Adrenal gland (tissue), 12 donors: ENCODE measurements around the gene ZNF624. TPM values are rescaled to one million over a fixed set of nuclear protein-coding genes. Genes with fewer than 3 reads are reported as not detected.

Experiments
- DNase-seq, 7 donors: peaks; one replicate each; pipeline ENCODE4 v3.0.0-alpha.2; 2019 to 2020
- H3K27ac ChIP-seq, 5 donors: fragments of 200-600 bp; sonication (generic) in 4 of 5; 1 replicate in 3 of 5; 2 replicates in 2 of 5; pipeline versions ENCODE4 v1.5.1 to v1.8.0; 2016 to 2020; ENCODE audit warnings: mild to moderate bottlenecking in 1 of 5
- H3K27me3 ChIP-seq: fragments of 200-600 bp; 2 replicates; pipeline ENCODE4 v1.8.0; 2021
- H3K36me3 ChIP-seq, 2 donors: fragments of 200-600 bp; replicated peaks in 1 of 2; 1 replicate in 1 of 2; 2 replicates in 1 of 2; pipeline versions ENCODE4 v1.5.1 to v1.8.0; 2018 to 2022
- H3K4me1 ChIP-seq, 2 donors: fragments of 200-600 bp; replicated peaks in 1 of 2; 1 replicate in 1 of 2; 2 replicates in 1 of 2; pipeline versions ENCODE4 v1.5.1 to v1.8.0; 2018 to 2021
- H3K4me3 ChIP-seq, 4 donors: fragments of 200-600 bp; sonication (generic) in 3 of 4; one replicate each; pipeline ENCODE4 v1.5.1; 2016 to 2018
- H3K9me3 ChIP-seq, 3 donors: fragments of 200-600 bp; sonication (generic) in 1 of 3; replicated peaks in 1 of 3; 1 replicate in 2 of 3; 2 replicates in 1 of 3; pipeline versions ENCODE4 v1.5.1 to v1.8.0; 2016 to 2021
- CTCF ChIP-seq, 6 experiments: fragments of 450-650 bp in 4 of 6; fragments of 200-600 bp in 2 of 6; sonication (generic) in 1 of 6; IDR thresholded peaks; 1 replicate in 5 of 6; 2 replicates in 1 of 6; pipeline versions ENCODE4 v1.5.1 to v1.8.0; 2016 to 2021; ENCODE audit warnings: antibody characterized with exemption in 6 of 6, mild to moderate bottlenecking in 2 of 6, moderate library complexity in 1 of 6
- POLR2A ChIP-seq, 2 donors: fragments of 450-650 bp; IDR thresholded peaks; one replicate each; pipeline ENCODE4 v1.6.1; 2017; ENCODE audit warnings: antibody characterized with exemption in 2 of 2, mild to moderate bottlenecking in 2 of 2, moderate library complexity in 1 of 2
- WGBS, 4 donors: extraction: QIAGEN DNeasy Blood & Tissue Kit in 2 of 4; methylation state at CpG; one replicate each; pipeline versions ENCODE4 v1.1.5 to v1.1.7; 2013 to 2017; 5-methylcytosine and 5-hydroxymethylcytosine counted together
- intact Hi-C, 2 donors: fragments of 100-400 bp; cut with DNase I; formaldehyde crosslinking; loops; one replicate each; pipeline versions ENCODE4 v1.14.1 to v1.15.0; 2022 to 2023
- polyA plus RNA-seq, 3 donors: library from polyadenylated mRNA; stranded (reverse); fragments of 200-250 nt in 2 of 3; fragments of 350-450 nt in 1 of 3; fragmentation: Illumina TruSeq in 1 of 3; extraction: RNeasy Lipid Tissue Mini Kit (QIAGEN cat#74804) in 1 of 3; gene quantifications; one replicate each; pipeline ENCODE4 v1.2.3, GENCODE V29; 2013 to 2014
- small RNA-seq, 2 donors: library from RNA; depleted of rRNA; stranded (forward); fragments of <200 nt; gene quantifications; one replicate each; pipeline ENCODE3, GENCODE V24; 2016
- total RNA-seq, 9 donors: library from RNA; depleted of rRNA in 4 of 9; stranded (reverse); fragments of >200 nt in 4 of 9; fragments of 120-200 nt in 1 of 9; fragmentation: NEBNext Ultra II Directional in 1 of 9; extraction: Animal tissue kit (Norgen Biotek cat#: 25700) in 1 of 9; gene quantifications; one replicate each; pipeline versions ENCODE4 v1.1.0 to v1.2.4, GENCODE V29; 2013 to 2023
- donor health status: healthy with polysubstance abuse.
- donor health status: Bipolar disorder and iron deficiency.
- donor health status: DM: yes; HTN: yes; CAD: no.
- donor health status: DM: no; HTN: no; CAD: no.
- donor health status: DM: no; HTN: no; CAD: no.
- donor health status: DM: yes; HTN: yes; CAD: no.

The ZNF624 gene
- total and polyA plus RNA-seq, 12 donors: 0.88 to 10.9 (median 3.6) TPM

DNA sequence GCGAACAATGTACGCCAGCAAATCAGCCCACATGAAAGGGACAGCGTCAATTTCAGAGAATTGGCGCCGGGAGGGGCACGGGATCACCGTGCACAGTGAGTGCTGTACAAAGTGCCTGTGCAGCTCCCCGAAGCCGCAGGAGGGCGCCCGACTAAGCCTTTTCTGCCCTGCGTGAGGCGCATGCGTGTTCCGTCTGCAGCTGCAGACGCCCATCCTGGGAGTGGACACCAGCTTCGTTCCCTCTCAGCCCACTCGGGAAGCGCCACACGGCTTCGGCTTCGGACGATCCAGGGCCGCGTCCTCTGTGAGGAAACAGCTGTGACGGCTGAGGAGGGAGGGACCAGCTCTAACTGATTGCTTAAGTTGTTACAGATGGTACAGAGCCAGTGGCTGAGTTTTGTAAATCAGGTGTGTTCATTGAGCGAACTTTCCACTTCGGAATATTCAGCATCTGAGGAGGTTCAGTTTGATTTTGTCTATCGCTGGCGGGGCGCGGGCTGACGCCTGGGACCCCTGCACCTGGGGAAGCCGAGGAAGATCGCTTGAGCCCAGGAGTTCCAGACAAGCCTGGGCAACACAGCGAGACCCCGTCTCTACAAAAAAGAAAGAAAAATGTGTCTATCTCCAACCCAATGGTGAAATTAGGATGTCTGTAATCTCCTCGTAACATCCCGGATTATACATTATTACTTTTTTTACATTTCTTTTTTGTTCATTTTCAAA is 69.2 kb downstream of the ZNF624 start:
- 11 to 24% (median 12%) methylated on average over 23 to 39 of the region's 39 CpGs for WGBS, 4 donors
- Histone ChIP-seq H3K36me3 (no peaks in the 10 kb centered on the region), H3K4me3 (peak overlapping the region in 2 of 4 donors; percentile 7 to 25), H3K9me3 (no peaks in the 10 kb centered on the region), H3K27ac (peak overlapping the region in 1 of 5 donors; percentile 28), H3K4me1 (peaks cover 0 to 7% of the 10 kb centered on the region in 2 donors), H3K27me3 (no peaks in the 10 kb centered on the region)
- intact Hi-C loops: loop anchor here in 1 of 2 donors (10.0 kb wide), 1 partner anchor 50 kb away; no protein-coding TSS in a partner anchor
- peak; percentile 91 to 96 (median 93) for DNase-seq
- TF ChIP-seq POLR2A (IDR thresholded peaks at IDR 0.05) (no peak), CTCF (IDR thresholded peaks at IDR 0.05) (peak; percentile 74 to 86 (median 80))

DNA sequence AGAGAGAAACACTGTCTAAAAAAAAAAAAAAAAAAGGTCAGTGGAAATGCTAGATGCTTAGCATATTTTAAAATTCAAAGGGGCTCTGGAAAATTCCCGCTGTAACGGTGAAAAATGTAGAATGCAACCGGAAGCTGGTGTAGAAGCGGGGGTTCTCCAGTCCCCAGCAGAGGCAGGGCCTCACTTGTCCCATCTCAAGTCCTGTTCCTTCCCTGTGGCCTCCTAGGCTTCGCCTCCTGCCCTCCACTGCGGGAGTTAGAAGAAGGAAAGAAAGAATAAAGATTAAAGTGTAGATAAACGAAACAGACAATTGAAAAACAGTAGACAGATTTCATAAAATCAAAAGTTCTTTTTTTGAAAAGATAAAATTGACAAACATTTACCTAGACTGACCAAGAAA is 69.9 kb downstream of the ZNF624 start:
- Histone ChIP-seq H3K27ac (no peak overlapping the region), H3K9me3 (no peaks in the 10 kb centered on the region), H3K4me3 (peak overlapping the region in 1 of 4 donors; percentile 25), H3K36me3 (no peaks in the 10 kb centered on the region), H3K27me3 (no peaks in the 10 kb centered on the region), H3K4me1 (peaks cover 0 to 6% of the 10 kb centered on the region in 2 donors)
- DNase-seq: no peak
- intact Hi-C loops: loop anchor here in 1 of 2 donors (10.0 kb wide), 1 partner anchor 49 kb away; no protein-coding TSS in a partner anchor
- 44 to 57% (median 51%) methylated on average over 7 of the region's 7 CpGs for WGBS, 4 donors
- TF ChIP-seq CTCF (IDR thresholded peaks at IDR 0.05) (no peak), POLR2A (IDR thresholded peaks at IDR 0.05) (no peak)

DNA sequence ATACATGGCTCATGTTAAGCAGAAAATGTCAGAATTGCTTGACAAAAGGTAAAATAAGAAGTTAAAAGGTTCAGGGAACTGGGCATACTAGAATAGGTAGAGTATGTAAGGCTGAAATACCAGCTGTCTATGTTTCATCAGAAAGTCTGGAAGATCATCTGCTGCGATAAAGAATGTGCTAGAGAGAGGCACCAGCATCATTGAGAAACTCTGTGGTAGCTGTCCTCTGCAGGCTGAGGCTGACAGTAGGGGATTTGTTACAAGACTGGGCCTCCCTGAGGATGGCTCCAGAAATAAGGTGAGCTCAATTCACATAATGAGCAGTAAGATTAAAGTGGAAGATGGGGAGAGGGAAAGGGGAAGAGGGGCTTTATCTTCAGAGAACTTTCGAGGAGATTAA is 80.2 kb downstream of the ZNF624 start:
- no peak for TF ChIP-seq CTCF (IDR thresholded peaks at IDR 0.05)
- TF ChIP-seq POLR2A (IDR thresholded peaks at IDR 0.05): no peak
- no peak for DNase-seq
- Histone ChIP-seq H3K27ac (no peak overlapping the region), H3K27me3 (no peaks in the 10 kb centered on the region), H3K9me3 (no peaks in the 10 kb centered on the region), H3K4me3 (no peak overlapping the region), H3K4me1 (peaks cover 0 to 2% of the 10 kb centered on the region in 2 donors), H3K36me3 (no peaks in the 10 kb centered on the region)
- 62 to 74% (median 71%) methylated on average over 2 of the region's 2 CpGs for WGBS, 4 donors
- intact Hi-C loops: no loop called here

Small RNA genes within 50 kb of the gene (small RNA-seq; reads per million reads assigned to genes)
- 0 reads per million in 2 donors for gene RNU6-405P

Other genes with a start within 250 kb of the ZNF624 start
- gene TRPV2, start 238.3 kb downstream of the ZNF624 start, total RNA-seq: 100 to 1,000 TPM in 1 of 9 donors, 10 to 100 TPM in 8; 34.1 to 110 (median 49.6) TPM
- gene TRPV2, start 238.3 kb downstream of the ZNF624 start, polyA plus RNA-seq: 10 to 100 TPM; 23.3 to 67.3 (median 61.7) TPM
- 10 to 100 TPM in 8 of 9 donors, 1 to 10 TPM in 1; 7.4 to 49.2 (median 27.2) TPM for gene LRRC75A, start 161.7 kb downstream of the ZNF624 start, total RNA-seq
- gene LRRC75A, start 161.7 kb downstream of the ZNF624 start, polyA plus RNA-seq: 10 to 100 TPM in 1 of 3 donors, 1 to 10 TPM in 2; 8.6 to 40.1 (median 9.7) TPM
- 10 to 100 TPM in 5 of 9 donors, 1 to 10 TPM in 4; 4.3 to 16.4 (median 10.3) TPM for gene ZNF287, start 84.6 kb downstream of the ZNF624 start, total RNA-seq
- gene ZNF287, start 84.6 kb downstream of the ZNF624 start, polyA plus RNA-seq: 10 to 100 TPM; 11.7 to 26.7 (median 19.5) TPM
- 10 to 100 TPM in 2 of 9 donors, 1 to 10 TPM in 4, under 1 TPM in 3; 0.06 to 13.6 (median 3.8) TPM for gene CCDC144A, start 36.4 kb upstream of the ZNF624 start, total RNA-seq
- gene CCDC144A, start 36.4 kb upstream of the ZNF624 start, polyA plus RNA-seq: 1 to 10 TPM in 1 of 3 donors, under 1 TPM in 2; 0.10 to 1.8 (median 0.26) TPM